ENCODE measurements around the gene RNF32.

GRCh38 chr7:156676263-156676662, 35.7 kb downstream of the RNF32 start:
- no peak for TF ChIP-seq CTCF (IDR thresholded peaks at IDR 0.05; ENCODE audit: low read depth, low read length, missing input control)
- TF ChIP-seq RAD21 (IDR thresholded peaks at IDR 0.05) = no peak
- no peak for TF ChIP-seq YY1 (IDR thresholded peaks at IDR 0.05)
- TF ChIP-seq REST (IDR thresholded peaks at IDR 0.05) = no peak
- no peak for TF ChIP-seq TAF1 (conservative IDR thresholded peaks at IDR 0.05)
- no peak for TF ChIP-seq EGR1 (IDR thresholded peaks at IDR 0.05; ENCODE audit: low read depth in 2 of 2)
- no peak for TF ChIP-seq GABPA (IDR thresholded peaks at IDR 0.05 in 1 of 2, conservative IDR thresholded peaks at IDR 0.05 in 1 of 2)
- no peak for TF ChIP-seq MAX (IDR thresholded peaks at IDR 0.05)
- TF ChIP-seq ZBTB33 (IDR thresholded peaks at IDR 0.05) = no peak
- TF ChIP-seq NR2F2 (IDR thresholded peaks at IDR 0.05) = no peak
